ENCODE measurements around the gene EPOP. TPM values are rescaled to one million over a fixed set of nuclear protein-coding genes. Genes with fewer than 3 reads are reported as not detected.
A peak's percentile ranks its signal among the peaks of the same experiment; 100 is the strongest.

EPOP gene
- total and polyA plus RNA-seq, 2 of the 13 experiments (the other 11 are each of a cell fraction or from before 2014, with no cell fraction given): 14.7 to 37.8 TPM

GRCh38 chr17:38702916-38703741, 28.4 kb upstream of the EPOP start (continued):
- TF ChIP-seq ZNF138 (CRISPR knock-in tag; IDR thresholded peaks at IDR 0.05; ENCODE audit: low read depth): 0 out of 2 replicates have a peak, but pooled peaks have one; percentile 91
- TF ChIP-seq NR2C2 (CRISPR knock-in tag; IDR thresholded peaks at IDR 0.05; ENCODE audit: borderline replicate concordance): no peak
- TF ChIP-seq ZNF501 (CRISPR knock-in tag; IDR thresholded peaks at IDR 0.05): peak; percentile 24; the same call in 1 of the 2 replicates
- TF ChIP-seq FOXK2 (IDR thresholded peaks at IDR 0.05): no peak
- TF ChIP-seq, protein P1, sequence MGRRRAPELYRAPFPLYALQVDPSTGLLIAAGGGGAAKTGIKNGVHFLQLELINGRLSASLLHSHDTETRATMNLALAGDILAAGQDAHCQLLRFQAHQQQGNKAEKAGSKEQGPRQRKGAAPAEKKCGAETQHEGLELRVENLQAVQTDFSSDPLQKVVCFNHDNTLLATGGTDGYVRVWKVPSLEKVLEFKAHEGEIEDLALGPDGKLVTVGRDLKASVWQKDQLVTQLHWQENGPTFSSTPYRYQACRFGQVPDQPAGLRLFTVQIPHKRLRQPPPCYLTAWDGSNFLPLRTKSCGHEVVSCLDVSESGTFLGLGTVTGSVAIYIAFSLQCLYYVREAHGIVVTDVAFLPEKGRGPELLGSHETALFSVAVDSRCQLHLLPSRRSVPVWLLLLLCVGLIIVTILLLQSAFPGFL (CRISPR knock-in tag; IDR thresholded peaks at IDR 0.05): peak; percentile 42; the same call in 1 of the 2 replicates
- TF ChIP-seq, protein P2, sequence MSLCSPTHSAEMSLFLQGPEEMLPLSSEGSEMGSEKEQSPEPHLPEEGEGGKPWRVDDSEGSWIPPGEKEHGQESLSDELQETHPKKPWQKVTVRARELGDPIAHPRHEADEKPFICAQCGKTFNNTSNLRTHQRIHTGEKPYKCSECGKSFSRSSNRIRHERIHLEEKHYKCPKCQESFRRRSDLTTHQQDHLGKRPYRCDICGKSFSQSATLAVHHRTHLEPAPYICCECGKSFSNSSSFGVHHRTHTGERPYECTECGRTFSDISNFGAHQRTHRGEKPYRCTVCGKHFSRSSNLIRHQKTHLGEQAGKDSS (CRISPR knock-in tag; IDR thresholded peaks at IDR 0.05; ENCODE audit: borderline replicate concordance, low read depth): peak; percentile 17; the same call in 1 of the 2 replicates
- TF ChIP-seq PAF1 (CRISPR knock-in tag; IDR thresholded peaks at IDR 0.05): 0 out of 2 replicates have a peak, but pooled peaks have one; percentile 31
- TF ChIP-seq, protein P3, sequence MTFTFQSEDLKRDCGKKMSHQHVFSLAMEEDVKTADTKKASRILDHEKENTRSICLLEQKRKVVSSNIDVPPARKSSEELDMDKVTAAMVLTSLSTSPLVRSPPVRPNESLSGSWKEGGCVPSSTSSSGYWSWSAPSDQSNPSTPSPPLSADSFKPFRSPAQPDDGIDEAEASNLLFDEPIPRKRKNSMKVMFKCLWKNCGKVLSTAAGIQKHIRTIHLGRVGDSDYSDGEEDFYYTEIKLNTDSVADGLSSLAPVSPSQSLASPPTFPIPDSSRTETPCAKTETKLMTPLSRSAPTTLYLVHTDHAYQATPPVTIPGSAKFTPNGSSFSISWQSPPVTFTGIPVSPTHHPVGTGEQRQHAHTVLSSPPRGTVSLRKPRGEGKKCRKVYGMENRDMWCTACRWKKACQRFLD (CRISPR knock-in tag; IDR thresholded peaks at IDR 0.05; ENCODE audit: borderline replicate concordance): 0 out of 2 replicates have a peak, but pooled peaks have one; percentile 10
- TF ChIP-seq ZNF605 (CRISPR knock-in tag; IDR thresholded peaks at IDR 0.05): no peak
- TF ChIP-seq HNRNPLL (IDR thresholded peaks at IDR 0.05; ENCODE audit: low read depth, low read length, poor library complexity, severe bottlenecking): peak; percentile 18
- TF ChIP-seq SRY (CRISPR knock-in tag; IDR thresholded peaks at IDR 0.05): peak; percentile 15; the same call in 1 of the 2 replicates
- 0 out of 2 replicates have a peak, but pooled peaks have one; percentile 3 for TF ChIP-seq ZNF780A (CRISPR knock-in tag; IDR thresholded peaks at IDR 0.05)
- peak; percentile 9; the same call in 1 of the 2 replicates for TF ChIP-seq ZNF543 (CRISPR knock-in tag; IDR thresholded peaks at IDR 0.05)
- TF ChIP-seq, protein P4, sequence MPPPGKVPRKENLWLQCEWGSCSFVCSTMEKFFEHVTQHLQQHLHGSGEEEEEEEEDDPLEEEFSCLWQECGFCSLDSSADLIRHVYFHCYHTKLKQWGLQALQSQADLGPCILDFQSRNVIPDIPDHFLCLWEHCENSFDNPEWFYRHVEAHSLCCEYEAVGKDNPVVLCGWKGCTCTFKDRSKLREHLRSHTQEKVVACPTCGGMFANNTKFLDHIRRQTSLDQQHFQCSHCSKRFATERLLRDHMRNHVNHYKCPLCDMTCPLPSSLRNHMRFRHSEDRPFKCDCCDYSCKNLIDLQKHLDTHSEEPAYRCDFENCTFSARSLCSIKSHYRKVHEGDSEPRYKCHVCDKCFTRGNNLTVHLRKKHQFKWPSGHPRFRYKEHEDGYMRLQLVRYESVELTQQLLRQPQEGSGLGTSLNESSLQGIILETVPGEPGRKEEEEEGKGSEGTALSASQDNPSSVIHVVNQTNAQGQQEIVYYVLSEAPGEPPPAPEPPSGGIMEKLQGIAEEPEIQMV (CRISPR knock-in tag; IDR thresholded peaks at IDR 0.05; ENCODE audit: low read depth): no peak
- no peak for TF ChIP-seq CBFB (CRISPR knock-in tag; IDR thresholded peaks at IDR 0.05)
- no peak for TF ChIP-seq ZNF782 (CRISPR knock-in tag; IDR thresholded peaks at IDR 0.05; ENCODE audit: borderline replicate concordance)
- TF ChIP-seq ZNF878 (CRISPR knock-in tag; IDR thresholded peaks at IDR 0.05): no peak
- peak; percentile 99 for TF ChIP-seq ZC3H4 (CRISPR knock-in tag; IDR thresholded peaks at IDR 0.05; ENCODE audit: borderline replicate concordance)
- TF ChIP-seq SMARCC2 (IDR thresholded peaks at IDR 0.05): no peak
- peak; percentile 75; the same call in 1 of the 2 replicates for TF ChIP-seq MBD4 (IDR thresholded peaks at IDR 0.05; ENCODE audit: borderline replicate concordance, low read length)
